UCSD-AML1 (cell line): Measurements from ENCODE around the gene RGL1.
A peak's percentile ranks its signal among the peaks of the same experiment; 100 is the strongest.
"Not testable (repeated sequence)": the region's sequence is repeated elsewhere in the genome, so short reads cannot be mapped to it uniquely, and the experiment has no call there.

Experiments
- DNase-seq: peaks from one replicate; lab custom pipeline; 2025; ENCODE audit not compliant: unreplicated experiment; lab: John Stamatoyannopoulos, UW

Gene RGL1

DNA sequence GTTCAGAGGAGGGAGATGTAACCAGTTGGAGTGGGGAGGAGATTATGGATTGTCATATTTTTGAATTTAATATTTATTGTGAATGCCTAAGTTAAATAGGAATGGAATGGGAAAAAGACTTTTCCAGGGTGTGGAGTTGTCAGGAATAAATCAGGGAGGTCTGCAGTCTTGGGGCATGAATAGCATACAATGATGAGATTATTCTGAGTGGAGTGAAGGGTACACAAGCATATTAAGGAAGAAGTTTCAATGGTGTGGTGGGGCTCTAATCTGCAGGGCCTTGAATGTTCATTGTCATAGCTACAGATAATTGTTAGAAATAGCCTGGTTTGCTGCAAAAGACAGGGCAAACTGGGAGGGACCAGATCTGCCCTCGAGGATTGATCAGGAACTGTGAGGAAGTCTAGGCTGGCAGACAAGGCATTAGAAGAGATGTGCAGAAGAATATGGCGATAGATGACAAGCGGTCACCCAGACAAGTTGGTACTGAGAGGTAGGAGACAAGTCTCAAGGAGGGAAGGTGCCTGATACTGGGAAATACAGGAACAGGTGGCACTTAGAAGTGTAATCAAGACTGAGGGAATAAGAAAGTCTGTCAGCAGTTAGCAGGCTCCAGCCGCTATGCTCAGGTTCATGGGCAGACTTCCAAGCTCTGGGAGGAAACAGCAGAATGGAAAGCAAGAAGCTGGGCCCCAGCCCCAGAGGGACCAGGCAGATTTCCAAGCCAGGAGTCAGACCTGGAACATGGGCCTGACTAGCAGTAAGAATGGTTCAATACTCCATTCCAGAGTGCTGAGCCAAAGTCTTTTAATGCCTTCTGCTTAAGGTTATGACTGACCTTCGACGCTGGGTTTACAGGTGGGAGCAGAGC, 20.9 kb upstream of the RGL1 start:
- DNase-seq, result no peak

DNA sequence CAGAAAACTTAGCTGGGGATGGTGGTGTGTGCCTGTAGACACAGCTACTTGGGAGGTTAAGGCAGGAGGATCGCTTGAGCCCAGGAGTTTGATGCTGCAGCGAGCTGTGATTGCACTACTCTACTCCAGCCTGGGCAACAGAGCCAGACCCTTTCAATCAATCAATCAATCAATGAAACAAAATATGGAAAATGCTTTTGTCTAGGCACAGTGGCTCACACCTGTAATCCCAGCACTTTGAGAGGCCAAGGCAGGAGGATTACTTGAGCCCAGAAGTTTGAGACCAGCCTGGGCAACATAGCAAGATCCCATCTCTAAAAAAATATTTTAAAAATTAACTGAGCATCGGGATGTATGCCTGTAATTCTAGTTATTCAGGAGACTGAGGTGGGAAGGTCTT, 19.0 kb upstream of the RGL1 start:
- DNase-seq, result not testable (repeated sequence)

DNA sequence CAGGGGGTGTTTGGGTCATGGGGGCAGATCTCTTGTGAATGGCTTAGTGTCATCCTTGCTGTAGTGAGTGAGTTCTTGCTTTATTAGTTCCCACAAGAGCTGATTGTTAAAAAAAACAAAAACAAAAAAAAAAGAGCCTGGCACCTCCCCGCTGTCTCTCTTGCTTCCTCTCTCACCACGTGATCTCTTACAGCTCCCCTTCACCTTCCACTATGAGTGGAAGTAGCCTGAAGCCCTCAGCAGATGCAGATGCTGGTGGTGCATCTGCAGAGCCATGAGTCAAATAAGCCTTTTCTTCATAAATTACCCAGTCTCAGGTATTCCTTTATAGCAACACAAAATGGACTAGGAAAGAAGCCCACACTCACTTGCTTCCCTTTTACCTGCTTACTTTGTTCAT, 17.2 kb upstream of the RGL1 start:
- DNase-seq, result no peak

DNA sequence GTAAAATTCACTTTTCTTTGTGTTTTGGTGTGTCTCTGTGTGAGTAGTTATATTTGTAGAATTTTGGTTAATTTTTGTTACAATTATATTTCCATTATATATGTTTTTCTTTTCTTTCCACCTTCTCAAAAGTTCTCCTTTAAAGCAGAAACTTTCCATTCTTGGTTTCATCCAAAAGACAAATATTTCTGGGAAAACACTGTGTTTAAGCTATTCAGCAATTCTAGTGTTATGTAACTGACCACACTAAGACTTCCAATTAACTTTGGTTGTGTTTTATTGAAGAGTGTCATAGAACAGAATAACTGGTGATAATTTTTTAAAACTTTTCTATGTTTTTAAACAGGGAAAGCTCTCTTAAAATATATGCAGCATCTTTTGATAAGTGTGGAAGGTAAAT, 13.6 kb upstream of the RGL1 start:
- DNase-seq, result no peak

DNA sequence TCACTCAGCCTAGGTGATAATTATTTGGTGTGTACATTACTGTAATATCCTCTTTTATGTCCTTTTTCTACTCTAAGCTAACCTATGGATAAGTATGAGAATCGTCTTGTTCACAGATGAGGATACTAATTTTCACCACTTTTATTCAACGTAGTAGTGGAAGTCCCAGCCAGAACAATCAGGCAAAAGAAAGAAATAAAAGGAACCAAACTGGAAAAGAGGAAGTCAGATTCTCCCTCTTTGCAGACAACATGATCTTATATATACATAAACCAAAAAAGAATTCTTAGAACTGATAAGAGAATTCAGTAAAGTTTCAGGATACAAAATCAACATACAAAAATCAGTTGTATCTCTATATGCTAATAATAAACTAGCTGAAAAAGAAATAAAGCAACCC, 12.6 kb upstream of the RGL1 start:
- DNase-seq, result no peak

DNA sequence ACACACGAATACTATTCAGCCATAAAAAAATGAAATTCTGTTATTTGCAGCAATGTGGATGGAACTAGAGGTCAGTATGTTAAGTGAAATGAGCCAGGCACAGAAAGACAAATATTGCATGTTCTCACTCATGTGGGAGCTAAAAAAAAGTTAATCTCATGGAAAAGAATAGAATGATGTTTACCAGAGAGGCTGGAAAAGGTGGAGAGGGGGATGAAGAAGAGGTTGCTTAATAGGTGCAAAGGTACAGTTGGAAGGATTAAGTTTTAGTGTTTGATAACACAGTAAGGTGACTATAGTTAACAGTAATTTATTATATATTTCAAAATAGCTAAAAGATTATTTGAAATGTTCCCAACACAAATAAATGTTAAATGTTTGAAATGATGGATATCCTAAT, 10.8 kb upstream of the RGL1 start:
- DNase-seq, result no peak

DNA sequence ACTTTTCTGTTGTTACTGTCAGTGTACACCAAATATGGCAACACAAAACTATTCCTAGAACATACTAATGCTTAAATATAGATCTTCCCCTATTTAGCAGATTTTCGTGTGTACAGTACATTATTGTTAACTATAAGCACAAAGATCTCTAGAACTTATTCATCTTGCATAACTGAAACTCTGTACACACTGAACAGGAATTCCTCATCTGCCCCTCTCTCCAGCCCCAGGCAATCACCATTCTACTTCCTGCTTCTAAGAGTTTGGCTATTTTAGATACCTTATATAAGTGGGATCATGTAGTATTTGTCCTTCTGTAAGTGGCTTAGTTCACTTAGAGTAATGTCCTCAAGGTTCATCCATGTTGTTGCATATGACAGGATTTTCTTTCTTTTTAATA, 4.5 kb upstream of the RGL1 start:
- DNase-seq, result no peak

DNA sequence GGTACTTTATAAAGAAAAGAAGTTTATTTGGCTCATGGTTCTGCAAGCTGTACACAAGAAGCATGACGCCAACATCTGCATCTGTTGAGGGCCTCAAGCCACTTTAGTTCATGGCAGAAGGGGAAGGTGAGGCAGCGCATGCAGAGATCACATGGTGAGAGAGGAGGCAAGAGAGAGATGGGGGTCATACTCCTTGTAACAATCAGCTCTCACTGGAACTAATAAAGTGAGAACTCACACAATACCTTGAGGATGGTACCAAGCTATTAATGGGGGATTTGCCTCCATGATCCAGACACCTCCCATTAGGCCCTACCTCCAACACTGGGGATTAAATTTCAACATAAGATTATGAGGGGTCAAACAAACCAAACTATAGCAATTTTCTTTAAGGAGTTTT, 3.3 kb upstream of the RGL1 start:
- no peak for DNase-seq

DNA sequence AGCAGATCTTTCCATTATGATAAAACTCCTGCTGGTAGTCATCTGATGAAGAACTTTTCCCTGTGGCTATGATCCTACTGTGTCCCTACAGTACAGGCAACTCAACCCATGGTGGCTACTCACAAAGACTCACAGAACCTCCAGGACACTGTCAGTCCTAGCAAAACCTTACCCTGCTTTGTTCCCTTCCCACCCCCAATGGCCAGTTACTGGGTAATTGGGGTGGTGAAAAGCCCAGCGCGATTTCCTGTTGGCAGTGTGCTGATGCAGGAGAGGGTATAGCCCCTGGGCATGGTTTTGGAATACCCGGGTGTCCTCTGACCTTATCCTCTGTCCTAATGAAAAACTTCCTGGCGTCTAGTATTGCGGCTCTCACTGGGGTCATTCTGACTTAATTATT, 533 bp upstream of the RGL1 start:
- DNase-seq, result no peak

DNA sequence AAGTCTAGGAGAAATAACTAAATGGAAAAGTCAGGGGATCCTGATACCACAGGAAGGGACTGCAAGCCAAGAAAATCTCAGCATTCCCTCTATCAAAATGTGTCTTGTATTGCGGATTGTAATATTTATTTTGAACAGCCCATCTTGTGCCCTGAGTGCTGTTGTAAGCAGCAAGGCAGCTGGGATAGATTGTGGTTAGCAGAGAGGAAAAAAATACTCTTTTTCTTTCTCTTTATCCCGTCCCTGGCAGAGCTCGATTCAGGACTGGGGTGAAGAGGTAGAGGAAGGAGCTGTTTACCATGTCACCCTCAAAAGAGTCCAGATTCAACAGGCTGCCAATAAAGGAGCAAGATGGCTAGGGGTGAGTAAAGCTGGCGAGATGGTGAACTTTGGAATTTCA, 1.2 kb downstream of the RGL1 start:
- DNase-seq, result no peak

DNA sequence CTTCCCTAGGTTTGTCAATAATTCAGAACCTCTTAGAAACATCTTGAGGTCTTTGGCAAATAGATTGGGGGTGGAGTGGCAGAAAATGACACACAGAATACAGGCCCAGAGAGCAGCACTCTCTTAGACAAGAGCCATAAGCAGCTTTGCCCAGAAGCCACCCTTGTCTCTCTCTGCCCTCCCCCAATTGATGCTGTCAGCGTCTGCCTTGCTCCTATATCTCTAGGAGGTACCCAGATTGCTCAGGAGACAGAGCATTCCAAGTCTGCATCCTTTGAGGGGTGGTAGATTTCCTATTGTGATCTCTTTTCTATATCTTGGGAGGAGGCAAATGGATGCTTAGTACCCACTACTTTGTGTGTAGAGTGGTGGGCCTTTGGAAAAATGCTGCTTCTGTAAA, 1.8 kb downstream of the RGL1 start:
- no peak for DNase-seq

DNA sequence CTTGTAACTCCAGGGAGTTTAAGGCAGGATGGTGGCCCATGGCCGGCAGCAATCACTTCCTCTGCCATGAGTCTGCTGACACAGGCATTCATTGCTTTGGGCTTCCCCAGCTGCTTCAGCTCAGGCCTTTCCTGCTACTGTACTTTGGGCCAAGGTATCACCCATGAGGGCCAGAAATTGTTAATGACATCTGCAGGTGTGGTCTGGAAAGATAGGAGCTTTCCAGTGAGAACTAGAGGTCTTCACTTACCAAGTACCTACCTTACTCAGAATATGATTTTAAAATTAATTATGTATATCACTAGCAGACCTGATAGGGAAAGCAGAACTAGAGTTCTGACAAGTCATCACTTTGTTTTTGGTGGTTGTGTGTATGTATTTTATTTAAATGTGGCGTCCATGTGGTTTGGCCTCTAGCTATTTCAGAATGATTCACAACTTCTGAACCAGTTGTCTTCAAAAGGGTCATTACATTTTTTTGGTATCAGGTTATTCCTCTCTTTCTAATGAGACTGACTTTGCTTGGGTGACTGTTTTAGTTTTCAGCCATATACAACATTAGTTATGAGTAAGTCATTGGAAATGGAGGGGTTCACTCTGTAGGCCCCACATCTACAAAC, 2.7 kb downstream of the RGL1 start:
- peak; percentile 20 for DNase-seq

DNA sequence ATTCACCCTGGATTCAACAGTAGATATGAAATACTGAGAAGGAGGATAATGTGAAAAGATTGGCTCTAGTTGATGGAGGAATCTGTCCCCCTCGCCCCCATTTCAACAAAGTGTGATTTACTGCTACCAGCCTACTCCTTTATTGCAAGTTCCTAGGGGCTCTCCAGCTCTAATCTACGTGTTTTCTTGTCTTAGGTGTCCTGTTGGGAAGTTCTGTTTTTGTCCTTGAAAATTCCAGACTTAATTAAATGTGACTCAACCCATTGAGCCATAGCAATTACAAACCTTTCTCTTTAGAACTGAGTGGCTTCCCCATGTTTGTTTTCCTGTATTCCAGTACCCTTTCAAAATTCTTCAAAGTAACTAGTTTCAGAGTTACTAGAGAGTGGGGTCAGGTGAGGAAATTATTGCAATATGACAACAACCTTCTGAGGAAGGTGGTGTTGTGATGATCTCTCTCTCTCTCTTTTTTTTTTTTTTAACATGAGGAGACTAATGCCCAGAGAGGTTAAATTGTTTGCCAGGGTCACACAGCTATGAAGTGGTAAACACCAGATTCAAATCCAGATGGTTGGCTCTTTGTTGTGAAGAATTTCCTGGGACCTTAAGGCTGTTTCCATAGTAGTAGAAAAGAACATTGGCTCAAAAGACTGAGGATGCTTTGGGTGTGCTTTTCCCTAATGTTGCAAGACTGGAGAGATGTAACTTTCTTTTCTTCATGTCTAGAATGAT, 3.5 kb downstream of the RGL1 start:
- DNase-seq, result no peak

DNA sequence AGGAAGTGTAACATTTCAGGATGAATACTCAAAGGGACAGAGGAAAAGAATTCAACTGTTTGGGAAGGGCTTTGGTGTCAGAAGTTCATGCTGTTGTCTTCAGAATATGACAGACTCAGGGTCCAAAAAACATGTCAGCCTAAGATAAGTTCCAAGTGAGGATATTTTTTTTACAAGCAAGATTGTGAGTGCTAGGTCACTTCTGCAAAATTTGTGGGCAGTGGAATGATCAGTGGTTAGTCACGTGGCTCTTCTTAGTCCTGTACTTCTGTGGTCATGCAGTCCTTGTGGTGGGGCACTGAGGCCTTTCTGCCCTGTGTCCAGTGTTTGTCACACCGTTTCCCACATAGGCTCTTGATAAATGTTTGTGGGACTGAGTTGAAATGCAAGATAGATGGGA, 5.2 kb downstream of the RGL1 start:
- peak; percentile 35 for DNase-seq

DNA sequence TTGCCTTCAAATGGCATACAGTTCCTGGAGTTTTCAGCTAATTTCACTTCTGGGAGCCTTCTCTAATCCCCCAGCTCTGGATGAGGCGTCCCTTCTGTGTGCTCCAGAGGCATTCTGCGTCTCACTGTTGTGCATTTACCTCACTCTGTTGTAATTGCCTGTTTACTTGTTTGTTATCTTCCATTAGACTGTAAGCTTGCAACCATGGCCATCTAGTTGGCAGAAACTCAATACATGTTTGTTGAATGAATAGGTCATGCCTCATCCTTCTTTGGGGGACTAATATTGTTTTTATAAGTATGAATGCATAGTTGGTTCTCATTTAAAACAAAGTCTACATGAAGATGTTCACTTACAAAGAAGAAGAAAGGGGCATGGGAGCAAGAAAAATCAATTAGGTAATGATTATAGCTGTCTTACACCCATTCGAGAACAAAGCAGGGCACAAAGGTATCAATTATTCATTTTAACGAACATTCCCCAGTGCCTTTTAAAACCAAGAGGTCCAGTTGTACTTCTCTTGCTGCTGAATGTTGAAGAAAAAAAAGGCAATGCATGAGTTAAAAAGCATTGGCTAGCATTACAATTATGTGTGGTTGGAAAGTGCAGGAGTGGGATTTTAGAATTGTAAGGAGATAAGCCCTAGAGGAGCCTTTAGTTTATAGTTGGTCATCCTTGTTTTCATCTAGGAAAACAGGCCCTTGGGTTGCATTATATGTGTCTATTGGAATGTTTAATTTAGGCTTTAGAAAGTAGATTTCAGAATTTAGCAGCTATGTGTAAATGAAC, 6.0 kb downstream of the RGL1 start:
- DNase-seq, result no peak

DNA sequence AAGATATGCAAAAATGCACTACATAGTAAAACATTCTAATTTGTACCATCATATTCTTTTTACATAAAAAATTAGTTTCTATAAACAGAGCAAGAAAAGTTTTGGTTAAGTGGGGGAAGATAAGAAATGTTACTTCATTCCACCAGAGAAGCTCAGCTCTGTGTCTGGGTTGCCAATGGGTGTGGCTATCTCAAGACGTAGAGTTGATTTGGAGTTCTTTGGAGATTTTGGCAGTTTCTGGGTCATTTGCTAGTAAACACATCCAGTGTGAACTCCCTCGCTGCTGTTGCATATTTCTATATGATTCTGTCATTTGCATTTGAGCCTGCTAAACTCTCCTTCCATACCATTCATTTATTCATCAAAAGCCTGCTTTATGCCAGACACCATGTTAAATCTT, 7.2 kb downstream of the RGL1 start:
- no peak for DNase-seq

DNA sequence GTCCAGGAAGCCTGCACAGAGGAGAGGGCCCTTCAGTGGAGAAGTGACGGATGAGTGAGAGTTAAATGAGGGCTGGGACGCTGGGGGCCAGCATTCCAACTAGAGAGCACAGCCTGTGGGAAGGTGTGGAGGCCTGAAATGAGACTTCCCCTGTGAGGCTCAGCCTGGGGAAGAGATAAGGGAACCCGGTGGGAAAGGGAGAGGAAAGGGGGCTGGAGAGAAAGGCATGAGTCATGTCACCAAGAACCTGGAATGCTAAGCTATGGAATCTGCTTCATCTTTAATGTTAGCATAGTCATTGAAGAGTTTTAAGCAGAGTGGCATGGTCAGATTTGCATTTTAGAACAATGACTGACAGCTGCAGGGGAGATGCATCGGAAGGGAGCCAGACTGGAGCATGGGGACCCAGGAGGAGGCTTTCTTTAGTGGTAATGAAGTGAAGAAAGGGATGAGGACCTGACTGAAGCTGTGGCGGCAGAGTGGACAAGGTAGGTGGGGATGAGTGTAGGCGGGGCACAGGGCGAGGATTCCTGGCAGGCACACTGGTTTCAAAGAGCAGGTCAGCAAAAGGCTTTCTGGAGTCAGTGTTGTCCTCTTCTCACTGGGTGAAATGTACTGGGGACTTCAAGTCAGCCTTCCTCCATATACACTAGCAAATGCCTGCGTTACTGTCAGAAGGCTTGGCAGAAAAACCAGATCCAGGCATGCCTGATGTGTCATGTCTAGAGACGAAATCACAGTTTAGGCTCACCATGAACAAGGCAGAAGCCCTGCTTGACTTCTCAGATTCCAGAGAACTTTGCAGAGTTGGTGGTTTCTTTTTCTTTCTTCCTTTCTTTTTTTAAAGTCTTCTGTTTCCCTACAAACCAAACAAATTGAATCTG, 8.0 kb downstream of the RGL1 start:
- no peak for DNase-seq

DNA sequence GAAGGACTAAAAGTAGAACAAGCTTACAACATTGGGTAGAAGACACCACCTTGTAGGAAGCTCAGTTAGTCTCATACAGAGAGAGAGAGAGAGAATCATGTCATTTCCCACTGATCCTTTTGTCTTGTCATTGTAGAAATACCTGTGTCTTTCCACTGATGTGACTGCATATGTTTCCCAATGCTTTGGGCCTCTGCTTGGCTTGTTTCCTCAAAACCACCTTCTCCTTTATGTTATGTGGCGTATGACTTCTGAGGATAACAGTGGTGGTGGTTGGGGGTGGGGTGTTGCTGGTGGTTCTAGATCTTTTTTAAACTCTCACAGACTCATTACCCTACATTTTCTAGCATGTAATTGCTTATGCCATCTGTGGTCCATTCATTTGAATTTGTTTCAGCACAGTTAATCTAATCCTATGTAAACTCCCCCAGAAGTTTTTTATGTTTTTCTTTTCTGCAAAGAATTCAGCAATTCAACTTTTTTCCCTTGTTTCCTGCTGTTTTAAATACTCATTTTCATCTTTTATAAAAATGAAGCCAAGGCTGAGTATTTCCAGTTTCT, 9.3 kb downstream of the RGL1 start:
- DNase-seq, result no peak

DNA sequence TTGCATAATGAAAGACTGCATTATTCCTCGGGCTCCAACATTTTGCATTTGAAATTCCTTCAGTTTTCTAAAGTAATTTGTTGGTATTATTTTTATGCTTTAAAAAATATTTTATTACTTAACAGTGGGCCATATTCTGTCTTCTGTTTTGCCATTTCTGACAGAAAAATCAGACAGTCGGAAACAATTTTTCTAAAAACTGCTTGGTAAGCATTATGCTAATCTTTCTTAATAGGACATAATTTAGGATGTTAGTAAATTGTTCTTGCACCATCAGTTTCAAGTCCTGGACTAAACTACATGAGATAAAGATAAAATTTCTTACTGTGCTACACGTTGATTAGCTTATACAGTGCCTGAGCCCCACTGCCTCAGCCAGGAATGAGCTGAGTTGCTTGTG, 11.2 kb downstream of the RGL1 start:
- no peak for DNase-seq
